HuH-7 (cell line): ENCODE data around the gene DPP6.

Source experiments
- DNase-seq: peaks from one replicate; pipeline ENCODE4 v3.0.0; 2011; ENCODE audit warnings: low spot score

DPP6 gene

DNA sequence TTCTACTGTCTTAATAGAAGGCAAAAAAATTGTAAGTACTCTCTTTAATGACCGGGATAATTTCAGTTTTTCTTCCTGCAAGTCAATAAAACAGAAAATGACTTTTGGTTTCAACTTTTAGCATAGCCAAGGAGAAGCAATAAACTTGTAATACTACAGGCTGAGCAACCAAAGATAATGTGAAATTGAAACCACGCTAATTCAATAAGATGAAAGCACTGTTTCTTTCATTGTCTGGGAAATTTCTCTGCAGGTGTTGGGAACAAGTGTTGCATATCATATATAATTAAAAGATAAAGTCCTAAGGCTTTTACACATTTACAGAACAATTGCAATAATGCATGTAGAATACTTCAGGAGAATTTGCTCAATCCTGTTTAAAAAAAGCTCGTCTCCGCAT lies 488.4 kb downstream of the DPP6 start:
- DNase-seq, result no peak

DNA sequence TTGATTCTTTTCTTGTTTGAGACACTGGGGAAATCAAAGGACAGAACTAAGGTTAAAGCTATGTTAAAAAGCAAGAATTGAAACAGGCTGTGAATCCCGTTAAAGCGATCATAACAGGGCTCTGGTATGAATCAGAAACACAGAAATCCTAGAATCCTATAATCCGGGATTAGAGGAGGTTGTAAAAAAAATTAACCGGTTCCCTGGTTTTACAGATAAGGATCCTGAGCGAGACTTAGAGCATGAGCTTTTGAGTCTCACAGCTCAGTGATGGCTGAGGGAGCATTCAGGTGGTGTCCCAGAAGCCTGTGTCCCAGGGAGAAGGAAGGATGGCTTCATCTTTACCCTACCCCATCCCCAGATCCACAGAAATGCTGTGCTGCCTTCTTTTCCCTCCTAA lies 489.4 kb downstream of the DPP6 start:
- no peak for DNase-seq

DNA sequence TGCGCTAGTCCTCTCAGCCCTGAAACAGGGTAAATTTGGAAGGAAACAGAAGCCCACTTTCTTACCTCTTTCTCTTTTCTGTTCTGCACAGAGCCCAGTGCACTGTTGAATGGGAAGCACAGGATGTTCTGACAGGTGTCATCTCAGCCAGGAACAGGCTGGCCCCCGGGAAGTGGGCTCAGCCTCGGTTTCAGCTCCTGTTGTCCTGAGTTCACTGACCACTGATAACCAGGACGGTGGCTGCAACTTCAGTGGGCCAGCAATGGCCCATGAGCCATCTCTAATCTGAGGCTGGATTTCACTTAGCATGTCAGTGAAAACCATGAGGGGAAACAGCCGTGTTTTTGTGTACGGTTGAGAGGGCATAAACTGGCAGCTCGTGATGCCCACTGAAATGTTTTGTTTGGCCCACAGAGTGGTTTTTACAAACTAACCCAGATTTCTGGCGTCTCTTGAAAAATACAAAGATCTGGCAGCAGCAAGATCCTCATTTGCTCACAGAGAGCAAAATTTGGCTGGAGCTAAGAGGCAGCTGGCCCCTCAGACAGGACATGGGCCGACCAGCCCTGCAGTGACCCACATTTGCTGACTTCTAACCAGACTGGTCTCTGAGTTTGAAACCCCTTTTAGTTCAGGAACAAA lies 494.9 kb downstream of the DPP6 start:
- no peak for DNase-seq

DNA sequence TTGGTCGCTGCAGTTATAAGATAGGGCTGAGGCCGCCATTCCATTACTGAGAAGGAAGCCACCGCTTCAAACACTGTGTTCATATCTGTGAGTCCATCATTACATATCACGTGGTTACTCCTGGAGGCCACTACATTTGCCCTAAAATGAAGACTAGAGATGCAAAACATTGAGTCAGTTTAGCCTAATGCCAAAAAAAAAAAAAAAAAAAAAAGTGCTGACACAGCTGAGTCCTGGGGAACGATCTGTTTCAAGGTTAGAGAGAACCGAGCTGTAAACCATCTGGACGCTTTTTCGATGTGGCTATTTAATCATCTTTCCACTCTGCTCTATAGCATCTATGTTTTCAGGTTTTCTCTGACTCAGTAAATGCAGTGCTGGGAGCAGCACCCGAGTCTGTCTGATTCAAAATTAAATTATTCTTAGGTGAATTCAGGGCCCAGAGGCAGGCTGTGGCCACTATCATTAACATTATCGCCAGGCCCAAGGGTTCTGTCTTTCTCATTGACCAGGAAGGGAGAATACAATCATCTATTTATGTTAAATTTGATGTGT lies 501.6 kb downstream of the DPP6 start:
- DNase-seq, result no peak

DNA sequence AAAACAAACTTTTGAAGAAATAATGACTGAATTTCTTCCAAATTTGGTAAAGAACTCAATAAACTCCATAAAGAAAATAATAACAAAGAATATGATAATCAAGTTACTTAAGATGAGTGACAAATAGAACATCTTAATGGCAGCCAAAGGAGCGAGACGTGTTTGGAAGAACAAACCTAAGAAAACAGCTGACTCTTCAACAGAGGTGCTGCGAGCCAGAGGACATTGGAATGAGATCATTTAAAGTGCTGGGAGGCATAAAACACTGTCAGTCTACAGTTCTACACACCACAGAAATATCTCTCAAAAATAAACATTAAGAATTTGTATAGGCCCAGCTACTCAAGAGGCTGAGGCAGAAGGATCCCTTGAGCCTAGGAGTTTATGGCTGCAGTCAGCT lies 507.3 kb downstream of the DPP6 start:
- DNase-seq, result no peak

DNA sequence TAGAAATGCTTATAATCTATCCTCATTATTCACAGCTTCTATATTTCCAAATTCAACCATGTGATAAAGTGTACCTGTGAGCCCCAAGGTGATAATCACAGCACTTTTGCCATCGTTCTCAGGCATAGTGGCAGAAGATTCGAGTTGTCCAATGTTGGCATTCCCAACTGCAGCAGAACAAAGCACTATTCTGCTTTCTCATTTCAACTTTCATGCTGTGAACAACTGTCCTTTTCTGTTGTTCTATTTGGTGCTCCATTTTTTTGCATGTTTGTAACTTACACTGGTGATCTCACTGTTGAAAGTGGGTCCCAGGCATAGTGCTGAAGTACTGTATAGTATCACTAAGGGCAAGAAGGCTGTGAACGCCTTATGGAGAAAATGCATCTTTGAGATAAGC lies 512.5 kb downstream of the DPP6 start:
- no peak for DNase-seq

DNA sequence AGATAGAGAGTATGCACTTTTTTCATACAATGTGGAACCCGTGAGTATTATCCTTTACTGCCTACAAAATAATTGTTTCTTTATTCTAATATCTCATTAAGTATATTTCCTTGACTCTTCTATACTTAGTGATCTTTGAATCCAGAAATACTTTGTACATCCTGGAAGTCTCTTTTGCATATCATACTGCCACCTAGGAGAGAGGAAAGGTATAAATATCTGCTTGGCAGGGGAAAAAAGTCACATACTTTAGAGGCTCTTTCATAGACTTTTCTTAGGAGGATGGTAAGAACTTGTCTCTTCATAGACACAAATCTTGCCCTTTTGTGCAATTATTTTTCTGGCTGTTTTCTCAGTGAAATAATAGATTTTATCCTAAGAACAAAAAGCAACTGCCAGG lies 514.7 kb downstream of the DPP6 start:
- no peak for DNase-seq

DNA sequence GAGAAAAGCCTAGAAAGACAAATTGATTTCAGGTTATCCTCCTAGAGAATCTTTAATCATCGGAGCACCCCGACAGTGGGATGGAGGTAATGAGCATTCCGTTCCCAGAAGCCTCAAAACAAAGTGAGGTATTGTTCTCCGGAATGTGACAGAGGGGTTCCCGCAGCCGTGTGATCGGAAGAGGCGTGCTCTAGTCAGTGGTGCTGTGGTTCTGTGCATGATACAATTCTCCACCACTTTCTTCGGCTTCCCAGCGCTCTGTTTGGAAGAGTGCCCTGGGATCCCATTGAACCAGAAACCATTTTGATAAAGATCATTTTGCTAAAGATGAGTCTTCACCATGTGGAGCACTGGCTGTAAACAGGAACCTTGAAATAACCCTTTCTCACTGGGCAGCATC lies 516.1 kb downstream of the DPP6 start:
- no peak for DNase-seq

DNA sequence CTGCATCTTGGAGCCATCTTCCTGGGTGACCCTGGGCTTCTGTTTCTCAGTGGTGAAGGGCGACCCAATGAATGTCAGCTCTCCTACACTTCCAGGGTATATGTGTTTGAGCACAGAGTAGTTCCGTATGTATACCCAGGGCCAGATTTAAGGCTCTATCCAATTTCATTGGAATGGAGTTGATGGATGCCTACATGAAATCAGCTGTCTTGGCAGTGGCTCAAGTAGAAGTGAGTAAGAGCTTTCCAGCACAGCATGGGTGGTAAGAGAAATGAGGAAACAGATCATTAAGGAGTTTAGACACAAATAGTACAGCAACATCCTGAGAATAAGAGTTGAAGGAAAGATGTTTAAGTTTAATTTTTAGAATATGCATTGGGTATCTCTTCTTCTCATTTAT lies 517.7 kb downstream of the DPP6 start:
- no peak for DNase-seq

DNA sequence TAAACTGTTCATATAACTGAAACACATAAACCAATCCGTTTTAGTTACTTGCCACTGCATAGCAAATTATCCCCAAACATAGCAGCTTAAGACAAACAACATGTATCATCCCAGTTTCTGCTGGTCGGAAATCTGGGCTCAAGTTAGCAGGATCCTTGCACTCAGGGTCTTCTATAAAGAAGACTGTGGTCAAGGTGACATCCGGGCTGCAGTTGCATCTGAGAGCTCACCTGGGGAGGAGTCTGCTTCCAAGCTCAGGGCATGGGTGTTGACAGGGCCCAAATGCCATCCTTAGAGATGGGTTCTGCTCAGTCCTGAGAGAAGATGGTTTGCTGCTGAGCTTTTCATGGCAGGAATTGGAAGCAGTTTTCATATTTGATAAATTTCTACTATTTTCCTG lies 519.6 kb downstream of the DPP6 start:
- no peak for DNase-seq

DNA sequence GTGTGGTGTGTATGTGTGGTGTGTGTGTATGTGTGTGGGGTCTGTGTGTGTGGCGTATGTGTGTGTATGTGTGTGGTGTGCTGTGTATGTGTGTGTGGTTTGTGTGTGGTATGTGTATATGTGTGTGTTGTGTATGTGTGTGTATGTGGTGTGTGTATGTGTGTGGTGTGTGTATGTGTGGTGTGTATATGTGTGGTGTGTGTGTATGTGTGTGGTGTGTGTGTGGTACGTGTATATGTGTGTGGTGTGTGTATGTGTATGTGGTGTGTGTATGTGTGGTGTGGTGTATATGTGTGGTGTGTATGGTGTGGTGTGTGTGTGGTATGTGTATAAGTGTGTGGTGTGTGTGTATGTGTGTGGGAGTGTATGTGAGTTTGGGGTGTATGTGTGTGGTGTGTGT lies 522.0 kb downstream of the DPP6 start:
- DNase-seq, result no peak

DNA sequence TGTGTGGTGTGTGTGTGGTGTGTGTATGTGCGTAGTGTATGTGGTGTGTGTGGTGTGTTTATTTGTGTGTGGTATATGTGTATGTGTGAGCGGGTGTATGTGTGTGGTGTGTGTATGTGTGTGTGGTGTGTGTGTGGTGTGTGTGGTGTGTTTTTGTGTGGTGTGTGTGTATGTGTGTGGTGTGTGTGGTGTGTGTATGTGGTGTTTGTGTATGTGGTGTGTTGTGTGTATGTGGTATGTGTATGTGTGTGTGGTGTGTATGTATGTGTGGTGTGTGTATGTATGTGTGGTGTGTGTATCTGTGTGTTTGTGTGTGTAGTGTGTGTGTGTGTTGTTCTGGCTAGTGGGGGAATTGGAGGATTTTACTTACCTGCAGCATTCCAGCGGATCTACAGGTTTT lies 523.3 kb downstream of the DPP6 start:
- no peak for DNase-seq

DNA sequence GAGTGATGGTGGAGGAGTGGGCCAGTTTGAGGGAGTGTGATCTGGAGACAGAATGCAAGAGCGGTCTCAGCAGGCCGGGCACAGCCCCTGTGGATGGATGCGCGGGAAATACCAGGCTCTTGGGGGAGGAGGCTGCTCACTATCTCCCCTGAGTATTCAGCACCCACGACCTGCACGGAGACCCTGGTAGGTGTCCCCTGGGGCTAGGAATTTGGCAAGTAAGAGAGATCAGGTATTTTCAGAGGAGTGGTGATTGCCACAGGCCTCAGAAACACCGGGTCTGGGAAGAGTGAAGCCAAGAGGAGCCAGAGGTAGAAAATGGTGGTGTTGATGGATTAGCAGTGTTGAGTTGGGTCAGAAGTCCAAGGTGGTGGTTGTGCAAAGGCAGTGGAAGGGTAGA lies 524.4 kb downstream of the DPP6 start:
- DNase-seq, result no peak

DNA sequence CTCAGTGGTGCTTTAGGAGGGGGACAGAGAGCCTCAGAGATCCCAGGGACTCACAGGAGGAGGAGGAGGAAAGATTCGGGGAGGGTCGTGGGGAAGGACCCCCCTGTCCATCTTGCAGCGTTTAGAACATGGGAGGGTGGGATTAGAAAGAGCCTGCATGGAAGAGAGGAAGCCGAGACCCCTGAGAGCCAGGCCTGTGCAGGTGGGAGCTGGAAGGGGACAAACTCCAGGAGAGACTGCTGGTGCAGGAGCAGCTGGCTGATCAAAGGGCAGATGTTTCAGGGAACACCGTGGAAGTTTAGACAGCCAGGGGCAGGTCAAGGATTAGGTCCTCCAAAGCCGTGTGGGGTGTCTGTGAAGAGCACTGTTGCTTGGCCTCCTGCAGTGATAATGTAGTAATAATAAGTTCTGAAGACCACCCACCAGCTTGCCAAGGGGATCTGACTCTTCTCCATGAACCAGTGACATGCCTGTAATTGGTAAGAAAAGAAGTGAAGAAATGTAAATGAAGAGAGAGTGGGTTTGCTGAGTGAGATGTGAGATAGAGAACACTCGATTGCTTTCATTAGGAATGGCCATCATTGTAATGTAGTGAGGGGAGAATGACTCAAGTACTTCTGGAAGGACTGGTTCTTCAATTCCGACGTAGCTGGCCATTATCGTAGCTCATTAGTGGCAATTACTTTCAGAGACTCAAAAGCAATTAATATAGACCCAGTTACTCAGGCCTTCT lies 525.1 kb downstream of the DPP6 start:
- no peak for DNase-seq

DNA sequence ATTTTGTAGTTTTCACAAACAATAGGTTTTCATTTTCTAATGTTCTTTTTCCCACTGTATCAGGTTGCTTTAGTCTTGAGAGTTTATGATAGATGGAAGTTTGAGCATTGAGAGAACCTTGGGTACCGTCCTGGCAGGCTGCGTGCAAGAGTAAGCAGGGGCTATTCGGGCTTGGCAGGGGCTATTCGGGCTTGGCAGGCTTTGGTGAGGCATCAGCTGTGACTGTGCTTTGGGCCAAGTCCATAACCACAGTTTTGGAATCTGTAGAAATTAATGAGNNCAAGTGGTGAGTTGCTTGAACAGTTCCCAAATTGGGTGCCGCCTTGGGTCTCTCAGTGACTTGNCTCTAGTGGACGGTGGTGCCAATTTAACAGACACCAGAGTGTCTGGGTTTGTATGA lies 526.1 kb downstream of the DPP6 start:
- no peak for DNase-seq

DNA sequence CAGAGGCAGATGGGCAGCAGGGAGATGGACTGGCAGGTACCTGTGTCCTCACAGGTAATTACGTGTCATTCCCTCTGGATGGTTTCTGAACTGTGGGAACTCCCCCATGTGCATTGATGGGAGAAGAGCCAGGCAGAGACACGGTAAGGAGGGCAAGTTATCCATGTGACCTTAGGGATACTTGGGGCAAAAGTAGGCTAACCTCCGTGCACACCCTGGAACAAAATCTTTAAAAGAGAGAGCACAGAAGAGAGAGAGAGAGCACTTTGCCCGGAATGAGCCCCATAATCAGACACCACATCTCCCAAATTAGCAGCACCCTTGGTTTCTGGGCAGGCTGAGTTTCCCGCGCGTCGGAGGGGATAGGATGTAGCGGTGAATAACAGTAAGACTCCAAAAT lies 527.5 kb downstream of the DPP6 start:
- DNase-seq, result no peak

DNA sequence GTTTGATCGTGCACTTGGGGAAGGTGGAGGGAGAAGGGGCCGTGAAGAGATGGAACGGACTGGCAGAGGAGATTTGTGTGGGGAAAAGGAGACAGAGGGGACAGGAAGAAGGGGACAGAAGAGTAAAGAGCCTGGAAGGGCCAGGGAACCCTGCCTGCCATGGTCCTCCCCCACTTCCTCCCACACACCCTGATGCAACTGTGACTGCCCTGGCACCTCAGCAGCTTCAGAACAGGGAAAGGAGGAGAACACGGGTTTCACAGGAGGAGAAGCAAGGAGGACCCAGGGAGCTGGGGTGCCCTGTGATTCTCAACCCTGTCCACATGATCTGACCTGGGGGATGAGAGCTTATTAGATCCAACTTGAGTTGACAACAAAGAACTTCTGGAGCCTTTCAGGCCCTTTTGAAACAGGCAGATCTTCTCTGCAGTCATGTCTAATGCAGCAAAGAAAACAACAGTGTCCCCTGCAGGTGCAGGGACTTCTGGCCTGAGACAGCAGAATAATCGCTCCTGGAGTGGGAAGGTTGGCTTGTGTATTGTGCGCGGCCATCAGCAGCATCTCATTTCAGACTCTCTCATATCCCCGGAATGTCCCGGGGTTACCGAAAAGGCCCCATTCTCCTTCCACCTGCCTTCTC lies 529.2 kb downstream of the DPP6 start:
- DNase-seq, result no peak

DNA sequence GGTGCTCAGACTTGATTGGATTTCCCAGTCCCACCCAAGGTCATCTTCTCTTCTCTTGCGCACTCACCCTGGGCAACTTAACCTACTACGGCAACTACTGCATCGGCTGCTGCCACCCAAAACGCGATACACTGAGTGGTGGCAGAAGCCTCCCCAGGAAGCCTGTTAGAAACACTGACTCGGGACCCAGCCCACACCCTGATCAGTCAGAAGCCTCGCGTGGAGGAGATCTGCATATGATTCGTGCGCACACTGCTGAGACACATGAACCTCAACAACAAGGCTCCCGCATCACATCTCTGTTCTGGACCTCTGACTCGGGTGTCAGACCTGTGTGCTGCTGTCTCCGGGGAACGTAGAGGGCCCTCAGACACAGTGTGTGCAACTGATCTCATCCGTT lies 531.3 kb downstream of the DPP6 start:
- DNase-seq, result no peak

DNA sequence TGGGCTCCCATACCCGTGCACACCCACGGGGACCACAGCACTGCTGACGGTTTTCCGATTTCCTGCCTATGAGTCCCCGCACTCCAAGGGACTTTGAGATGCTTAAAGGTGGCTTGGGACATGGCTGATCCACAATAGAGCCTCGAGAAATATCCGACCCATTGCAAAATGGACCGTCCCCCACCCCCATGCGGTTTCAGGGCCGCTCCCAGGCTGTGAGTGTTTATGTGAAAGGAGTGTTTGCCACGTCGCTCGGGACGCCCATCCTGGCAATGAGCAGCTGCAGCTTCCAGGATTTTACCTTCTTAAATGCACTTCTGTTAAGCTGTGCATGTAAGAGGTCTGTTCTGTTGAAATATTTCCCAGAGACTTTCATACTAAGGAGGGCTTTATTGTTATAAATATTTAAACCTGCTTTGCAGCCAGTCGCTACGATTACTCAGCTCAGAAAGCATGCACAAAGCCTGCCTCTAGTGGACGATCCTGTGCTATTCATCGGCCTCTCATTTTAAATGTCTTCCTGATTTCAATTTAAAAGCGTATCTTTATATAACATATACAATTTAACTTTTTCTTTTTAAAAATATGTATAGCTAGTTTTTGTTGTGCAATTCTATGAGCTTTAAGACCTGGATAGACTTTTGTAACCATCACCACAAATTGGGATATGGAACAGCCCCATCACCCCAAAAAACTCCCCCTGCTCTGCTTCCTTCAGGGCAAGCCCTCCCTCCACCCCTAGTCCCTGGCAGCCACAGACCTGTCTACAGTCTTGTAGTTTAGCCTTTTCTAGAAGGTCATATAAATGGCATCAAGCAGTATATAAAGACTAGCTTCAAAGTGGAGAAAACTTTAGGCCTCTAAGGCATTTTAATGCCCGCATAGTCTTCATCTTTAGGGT lies 532.4 kb downstream of the DPP6 start:
- DNase-seq, result no peak

DNA sequence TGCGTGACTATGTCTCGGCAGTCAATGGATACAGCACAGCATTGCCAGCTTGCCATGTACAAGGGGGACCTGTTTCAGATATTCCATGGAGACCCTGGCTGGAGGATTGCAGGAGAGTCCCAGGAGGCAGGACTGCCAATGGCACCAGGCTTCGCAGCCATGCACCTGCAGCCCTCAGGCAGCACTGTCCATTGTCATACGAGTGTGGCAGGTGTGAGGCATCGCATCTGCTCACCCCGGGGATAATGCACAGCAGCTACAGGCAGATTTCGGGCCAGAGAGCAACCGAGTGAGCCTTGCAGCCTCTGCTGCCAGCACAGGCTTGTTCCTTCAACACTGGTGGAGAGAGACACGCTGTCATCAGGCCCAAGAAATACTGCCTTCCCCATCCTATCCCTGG lies 535.6 kb downstream of the DPP6 start:
- DNase-seq, result no peak

DNA sequence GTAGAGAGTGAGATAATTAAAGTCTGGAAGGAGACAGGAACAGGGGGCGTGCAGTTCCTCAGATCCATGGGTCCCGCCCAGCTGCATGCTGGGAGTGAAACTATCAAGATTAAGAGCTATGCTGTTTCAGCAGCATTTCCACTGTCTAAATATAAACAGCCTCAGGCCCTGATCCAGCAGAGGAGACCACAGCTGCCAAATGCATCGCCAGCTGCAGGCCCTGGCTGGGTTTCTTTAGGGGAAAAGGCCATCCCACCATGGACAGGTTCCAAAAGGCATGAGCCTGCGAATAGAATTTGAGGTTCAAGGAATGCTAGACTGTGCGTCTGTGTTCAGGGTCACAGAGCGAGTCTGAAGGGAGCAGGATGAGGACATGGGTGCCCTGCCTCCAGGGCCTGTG lies 539.3 kb downstream of the DPP6 start:
- DNase-seq, result no peak

DNA sequence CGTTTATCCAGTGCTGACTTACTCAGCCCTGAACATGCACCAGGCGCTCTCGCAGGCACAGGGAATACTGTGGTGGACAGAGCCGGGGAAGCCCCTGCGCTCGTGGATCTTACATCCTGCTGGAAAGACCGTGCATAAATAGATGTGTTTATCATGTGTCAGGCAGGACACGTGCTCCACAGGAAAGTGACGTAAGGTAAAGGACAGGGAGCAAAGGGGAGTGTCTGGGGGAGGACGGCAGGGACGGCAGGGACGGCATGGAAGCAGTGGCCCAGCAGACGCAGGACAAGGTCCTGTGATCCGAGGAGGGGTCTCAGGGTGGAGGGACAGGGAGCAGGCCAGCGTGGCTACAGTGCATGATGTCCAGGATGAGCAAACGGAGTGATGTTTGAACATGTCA lies 540.2 kb downstream of the DPP6 start:
- DNase-seq, result no peak
